MM.1S (cell line): ENCODE data around the gene ELMO1.
A peak's percentile ranks its signal among the peaks of the same experiment; 100 is the strongest.

Experiments used
- DNase-seq: peaks from one replicate; pipeline ENCODE4 v3.0.0-alpha.2; 2015
- H2AFZ ChIP-seq: fragments of 300-600 bp; sonication (generic); 2 replicates; pipeline ENCODE4 v1.6.0; 2016; ENCODE audit warnings: antibody characterized with exemption, low read length
- H3F3A ChIP-seq: fragments of 300-600 bp; sonication (generic); 2 replicates; pipeline ENCODE4 v1.6.1; 2016; ENCODE audit warnings: mild to moderate bottlenecking, antibody characterized with exemption, low read length, moderate library complexity, mixed read lengths; ENCODE audit not compliant: insufficient read depth
- H3K27ac ChIP-seq: fragments of 300-600 bp; sonication (generic); 2 replicates; pipeline ENCODE4 v1.5.1; 2016; ENCODE audit warnings: mild to moderate bottlenecking, low read length
- H3K27me3 ChIP-seq: fragments of 300-600 bp; sonication (generic); replicated peaks from 2 replicates; pipeline ENCODE4 v1.6.0; 2016; ENCODE audit warnings: low read length; ENCODE audit not compliant: insufficient read depth
- H3K36me3 ChIP-seq: fragments of 300-600 bp; sonication (generic); replicated peaks from 2 replicates; pipeline ENCODE4 v1.6.1; 2016; ENCODE audit warnings: mild to moderate bottlenecking, low read length, mixed read lengths; ENCODE audit not compliant: insufficient read depth
- H3K4me1 ChIP-seq: fragments of 300-600 bp; sonication (generic); 2 replicates; pipeline ENCODE4 v1.6.1; 2016; ENCODE audit warnings: low read length, mixed read lengths
- H3K4me2 ChIP-seq: fragments of 300-600 bp; sonication (generic); 2 replicates; pipeline ENCODE4 v1.6.0; 2016; ENCODE audit warnings: low read depth, low read length
- H3K4me3 ChIP-seq: fragments of 300-600 bp; sonication (generic); 2 replicates; pipeline ENCODE4 v1.5.1; 2016; ENCODE audit warnings: low read length, mixed read lengths
- H3K79me2 ChIP-seq: fragments of 300-600 bp; sonication (generic); 2 replicates; pipeline ENCODE4 v1.6.1; 2016; ENCODE audit warnings: mixed run types, low read length, mixed read lengths
- H3K9ac ChIP-seq: fragments of 300-600 bp; sonication (generic); 2 replicates; pipeline ENCODE4 v1.6.1; 2016; ENCODE audit warnings: low read length, mixed read lengths
- H3K9me2 ChIP-seq: fragments of 300-600 bp; sonication (generic); replicated peaks from 2 replicates; pipeline ENCODE4 v1.6.1; 2016; ENCODE audit warnings: mild to moderate bottlenecking, low read length, mixed read lengths; ENCODE audit not compliant: insufficient read depth
- H3K9me3 ChIP-seq: fragments of 300-600 bp; sonication (generic); replicated peaks from 2 replicates; pipeline ENCODE4 v1.6.1; 2016; ENCODE audit warnings: mild to moderate bottlenecking, low read length, mixed read lengths; ENCODE audit not compliant: insufficient read depth
- H4K20me1 ChIP-seq: fragments of 300-600 bp; sonication (generic); 2 replicates; pipeline ENCODE4 v1.6.1; 2016; ENCODE audit warnings: mild to moderate bottlenecking, low read length, moderate library complexity, mixed read lengths; ENCODE audit not compliant: insufficient read depth
- CTCF ChIP-seq: fragments of 300-600 bp; sonication (generic); IDR thresholded peaks from 2 replicates; pipeline ENCODE4 v1.5.1; 2016; ENCODE audit warnings: antibody characterized with exemption, low read length, mixed read lengths
- EZH2 ChIP-seq: fragments of 300-600 bp; sonication (generic); optimal IDR thresholded peaks from 2 replicates; pipeline ENCODE3; 2017; ENCODE audit warnings: low read depth, mild to moderate bottlenecking, antibody characterized with exemption, low read length, mixed read lengths
- EZH2phosphoT487 ChIP-seq: fragments of 300-600 bp; sonication (generic); IDR thresholded peaks from 2 replicates; pipeline ENCODE4 v1.6.1; 2018; ENCODE audit warnings: antibody characterized with exemption, low read length

Gene ELMO1

GRCh38 chr7:37212051-37212450, 236.6 kb downstream of the ELMO1 start:
- Histone ChIP-seq H3K27me3 (no peaks in the 10 kb centered on the region), H3K9ac (peak overlapping the region; percentile 29; the same call in 1 of the 2 replicates), H3K4me2 (peak overlapping the region; percentile 62), H3K9me2 (no peaks in the 10 kb centered on the region), H3K9me3 (no peaks in the 10 kb centered on the region), H3F3A (peaks cover 44% of the 10 kb centered on the region), H3K4me1 (peaks cover 72% of the 10 kb centered on the region), H3K79me2 (peaks cover 43% of the 10 kb centered on the region), H3K27ac (peak overlapping the region; percentile 81), H4K20me1 (no peaks in the 10 kb centered on the region), H3K36me3 (no peaks in the 10 kb centered on the region; the same call in none of the 2 replicates), H2AFZ (no peak overlapping the region), H3K4me3 (no peak overlapping the region)
- no peak for TF ChIP-seq CTCF
- TF ChIP-seq EZH2phosphoT487 = no peak
- no peak for TF ChIP-seq EZH2
- DNase-seq = peak; percentile 51

- Histone ChIP-seq H3K9me2 (no peaks in the 10 kb centered on the region), H3K4me2 (peak overlapping the region; percentile 62; the same call in 1 of the 2 replicates), H3K4me1 (peaks cover 77% of the 10 kb centered on the region), H3K9me3 (no peaks in the 10 kb centered on the region), H3K9ac (no peak overlapping the region), H3K27ac (peak overlapping the region; percentile 81), H4K20me1 (no peaks in the 10 kb centered on the region), H3K36me3 (no peaks in the 10 kb centered on the region; the same call in 1 of the 2 replicates), H3K27me3 (no peaks in the 10 kb centered on the region), H2AFZ (no peak overlapping the region), H3F3A (peaks cover 47% of the 10 kb centered on the region), H3K79me2 (peaks cover 49% of the 10 kb centered on the region), H3K4me3 (no peak overlapping the region)
- DNase-seq = no peak
- no peak for TF ChIP-seq EZH2
- no peak for TF ChIP-seq CTCF
- TF ChIP-seq EZH2phosphoT487 = no peak
Measured at GRCh38 chr7:37211097-37211880, 237.4 kb downstream of the ELMO1 start.

- Histone ChIP-seq H3K4me2 (peak overlapping the region; percentile 57), H3F3A (peaks cover 64% of the 10 kb centered on the region), H3K9me3 (no peaks in the 10 kb centered on the region), H3K4me3 (peak overlapping the region; percentile 21; the same call in 1 of the 2 replicates), H3K9me2 (no peaks in the 10 kb centered on the region), H3K79me2 (peaks cover 36% of the 10 kb centered on the region), H3K27me3 (no peaks in the 10 kb centered on the region), H2AFZ (no peak overlapping the region), H4K20me1 (no peaks in the 10 kb centered on the region), H3K27ac (peak overlapping the region; percentile 91; the same call in 1 of the 2 replicates), H3K9ac (peak overlapping the region; percentile 37; the same call in 1 of the 2 replicates), H3K4me1 (peaks cover 81% of the 10 kb centered on the region), H3K36me3 (no peaks in the 10 kb centered on the region; the same call in 1 of the 2 replicates)
- no peak for TF ChIP-seq CTCF
- TF ChIP-seq EZH2phosphoT487 = no peak
- no peak for TF ChIP-seq EZH2
- no peak for DNase-seq
Measured at GRCh38 chr7:37209195-37209594, 239.5 kb downstream of the ELMO1 start.
